ENCODE data around the gene KIF16B. TPM values are rescaled to one million over a fixed set of nuclear protein-coding genes. Genes with fewer than 3 reads are reported as not detected.

Gene KIF16B
- total RNA-seq, 3 donors from 2014 or later = 23.8 to 47.9 (median 36.9) TPM

GRCh38 chr20:16548068-16548672 lies 25.1 kb downstream of the KIF16B start:
- Histone ChIP-seq H3K9me3 (no peaks in the 10 kb centered on the region), H3K27me3 (no peaks in the 10 kb centered on the region), H3K36me3 (no peaks in the 10 kb centered on the region), H3K4me1 (no peaks in the 10 kb centered on the region), H3K27ac (no peak overlapping the region), H3K4me3 (no peak overlapping the region)
- DNase-seq (ENCODE audit: low spot score in 2 of 2) = no peak
- intact Hi-C loops (cut with DNase I; ENCODE audit: low total_unique reads) = no loop called here
- TF ChIP-seq CTCF (IDR thresholded peaks at IDR 0.05) (no peak), POLR2AphosphoS5 (IDR thresholded peaks at IDR 0.05) (no peak), POLR2A (IDR thresholded peaks at IDR 0.05) (no peak)

GRCh38 chr20:16544949-16545348 lies 28.3 kb downstream of the KIF16B start:
- no peak for TF ChIP-seq POLR2AphosphoS5 (IDR thresholded peaks at IDR 0.05)
- TF ChIP-seq POLR2A (IDR thresholded peaks at IDR 0.05) = no peak
- TF ChIP-seq CTCF (IDR thresholded peaks at IDR 0.05) = no peak
- Histone ChIP-seq H3K4me1 (peaks cover 0 to 12% of the 10 kb centered on the region in 2 donors), H3K9me3 (no peaks in the 10 kb centered on the region), H3K4me3 (no peak overlapping the region), H3K36me3 (no peaks in the 10 kb centered on the region), H3K27me3 (no peaks in the 10 kb centered on the region), H3K27ac (no peak overlapping the region)
- intact Hi-C loops (cut with DNase I; ENCODE audit: low total_unique reads) = no loop called here
- no peak for DNase-seq (ENCODE audit: low spot score in 2 of 2)

- Histone ChIP-seq H3K4me3 (no peak overlapping the region), H3K27me3 (no peaks in the 10 kb centered on the region), H3K27ac (peak overlapping the region in 1 of 2 donors; percentile 4), H3K36me3 (no peaks in the 10 kb centered on the region), H3K4me1 (peaks cover 0 to 12% of the 10 kb centered on the region in 2 donors), H3K9me3 (no peaks in the 10 kb centered on the region)
- intact Hi-C loops (cut with DNase I; ENCODE audit: low total_unique reads) = no loop called here
- DNase-seq (ENCODE audit: low spot score in 2 of 2) = no peak
- no peak for TF ChIP-seq CTCF (IDR thresholded peaks at IDR 0.05)
- TF ChIP-seq POLR2AphosphoS5 (IDR thresholded peaks at IDR 0.05) = no peak
- no peak for TF ChIP-seq POLR2A (IDR thresholded peaks at IDR 0.05)
These were observed 30.8 kb downstream of the KIF16B start for GRCh38 chr20:16542477-16542876.

GRCh38 chr20:16541878-16542277 lies 31.4 kb downstream of the KIF16B start:
- H3K4me3 ChIP-seq = no peak overlapping the region
- H3K27ac ChIP-seq = peak overlapping the region; percentile 12 to 56
- intact Hi-C loops (cut with DNase I; ENCODE audit: low total_unique reads) = no loop called here
- no peaks in the 10 kb centered on the region for H3K27me3 ChIP-seq
- H3K4me1 ChIP-seq = peaks cover 0 to 12% of the 10 kb centered on the region in 2 donors
- TF ChIP-seq POLR2AphosphoS5 (IDR thresholded peaks at IDR 0.05) (no peak), POLR2A (IDR thresholded peaks at IDR 0.05) (no peak), CTCF (IDR thresholded peaks at IDR 0.05) (no peak)
- DNase-seq (ENCODE audit: low spot score in 2 of 2) = no peak
- H3K36me3 ChIP-seq = no peaks in the 10 kb centered on the region
- H3K9me3 ChIP-seq = no peaks in the 10 kb centered on the region

GRCh38 chr20:16541226-16541625 lies 32.0 kb downstream of the KIF16B start:
- Histone ChIP-seq H3K27ac (peak overlapping the region; percentile 12 to 56), H3K27me3 (no peaks in the 10 kb centered on the region), H3K4me3 (no peak overlapping the region), H3K4me1 (peaks cover 0 to 12% of the 10 kb centered on the region in 2 donors), H3K36me3 (no peaks in the 10 kb centered on the region), H3K9me3 (no peaks in the 10 kb centered on the region)
- DNase-seq (ENCODE audit: low spot score in 2 of 2) = no peak
- no peak for TF ChIP-seq POLR2AphosphoS5 (IDR thresholded peaks at IDR 0.05)
- TF ChIP-seq POLR2A (IDR thresholded peaks at IDR 0.05) = no peak
- no peak for TF ChIP-seq CTCF (IDR thresholded peaks at IDR 0.05)
- intact Hi-C loops (cut with DNase I; ENCODE audit: low total_unique reads) = no loop called here

Data from breast epithelium (tissue), 4 donors.